Type B pancreatic cell (in vitro differentiated cells): ENCODE results near the gene OXT. TPM values are rescaled to one million over a fixed set of nuclear protein-coding genes. Genes with fewer than 3 reads are reported as not detected.

Source experiments
- DNase-seq: peaks from one replicate; pipeline ENCODE4 v3.0.0; 2021; ENCODE audit warnings: mixed read lengths; ENCODE audit not compliant: unreplicated experiment; ENCODE audit errors: extremely low spot score
- H3K27ac Mint-ChIP-seq: 2 replicates; pipeline ENCODE4 v1.8.0; 2021; ENCODE audit warnings: mild to moderate bottlenecking, mixed read lengths
- H3K27me3 Mint-ChIP-seq: 2 replicates; pipeline ENCODE4 v1.8.0; 2021; ENCODE audit warnings: mixed read lengths
- H3K36me3 Mint-ChIP-seq: 2 replicates; pipeline ENCODE4 v1.8.0; 2021; ENCODE audit warnings: mixed read lengths
- H3K4me1 Mint-ChIP-seq: one replicate; pipeline ENCODE4 v1.8.0; 2021; ENCODE audit warnings: mixed read lengths; ENCODE audit not compliant: unreplicated experiment
- H3K4me3 Mint-ChIP-seq: 2 replicates; pipeline ENCODE4 v1.8.0; 2021; ENCODE audit warnings: mild to moderate bottlenecking, mixed read lengths
- H3K9me3 Mint-ChIP-seq: 2 replicates; pipeline ENCODE4 v1.8.0; 2021; ENCODE audit warnings: mixed read lengths
- CTCF ChIP-seq: fragments of 200-600 bp; sonication (generic); conservative IDR thresholded peaks from 2 replicates; pipeline ENCODE4 v1.5.0; 2021; ENCODE audit warnings: antibody characterized with exemption, mild to moderate bottlenecking
- total RNA-seq: library from RNA; stranded (reverse); gene quantifications from 2 replicates; pipeline ENCODE4 v1.2.1, GENCODE V29; 2021; ENCODE audit warnings: low replicate concordance

The OXT gene
- total RNA-seq, 1 donor from 2014 or later, result not detected

GRCh38 chr20:3081641-3082040 lies 10.2 kb downstream of the OXT start:
- Mint-ChIP-seq H3K27ac (no peak overlapping the region), H3K4me3 (peak overlapping the region; percentile 14), H3K4me1 (no peaks in the 10 kb centered on the region), H3K9me3 (no peaks in the 10 kb centered on the region), H3K36me3 (no peaks in the 10 kb centered on the region), H3K27me3 (peaks cover 71% of the 10 kb centered on the region)
- no peak for DNase-seq
- no peak for TF ChIP-seq CTCF

GRCh38 chr20:3082306-3082951 lies 11.0 kb downstream of the OXT start:
- no peak overlapping the region for H3K27ac Mint-ChIP-seq
- no peaks in the 10 kb centered on the region for H3K9me3 Mint-ChIP-seq
- H3K4me3 Mint-ChIP-seq, result peak overlapping the region; percentile 72
- no peak for DNase-seq
- no peaks in the 10 kb centered on the region for H3K36me3 Mint-ChIP-seq
- peaks cover 71% of the 10 kb centered on the region for H3K27me3 Mint-ChIP-seq
- H3K4me1 Mint-ChIP-seq, result no peaks in the 10 kb centered on the region
- TF ChIP-seq CTCF, result no peak

GRCh38 chr20:3082955-3083952 lies 11.8 kb downstream of the OXT start:
- no peak for DNase-seq
- no peak for TF ChIP-seq CTCF
- Mint-ChIP-seq H3K4me3 (peak overlapping the region; percentile 52), H3K27me3 (peaks cover 66% of the 10 kb centered on the region), H3K27ac (no peak overlapping the region), H3K9me3 (no peaks in the 10 kb centered on the region), H3K4me1 (no peaks in the 10 kb centered on the region), H3K36me3 (no peaks in the 10 kb centered on the region)

GRCh38 chr20:3084283-3084985 lies 13.0 kb downstream of the OXT start, which contains the start of gene AVP:
AVP (minus strand) TSS chr20:3084724; CDS start chr20:3084674, 50 bp downstream.
- H3K27me3 Mint-ChIP-seq, result peaks cover 61% of the 10 kb centered on the region
- H3K4me1 Mint-ChIP-seq, result no peaks in the 10 kb centered on the region
- H3K9me3 Mint-ChIP-seq, result no peaks in the 10 kb centered on the region
- no peak for TF ChIP-seq CTCF
- DNase-seq, result no peak
- no peak within 1 kb of the TSS for H3K27ac Mint-ChIP-seq
- no peaks in the 10 kb centered on the region for H3K36me3 Mint-ChIP-seq
- peak within 1 kb of the TSS; percentile 52 for H3K4me3 Mint-ChIP-seq

GRCh38 chr20:3084986-3085360 lies 13.6 kb downstream of the OXT start:
- no peak for DNase-seq
- Mint-ChIP-seq H3K4me3 (no peak overlapping the region), H3K27ac (no peak overlapping the region), H3K36me3 (no peaks in the 10 kb centered on the region), H3K27me3 (peaks cover 61% of the 10 kb centered on the region), H3K9me3 (no peaks in the 10 kb centered on the region), H3K4me1 (no peaks in the 10 kb centered on the region)
- TF ChIP-seq CTCF, result no peak
